GM20000 (cell line): Measurements from ENCODE around the gene CLEC18A.

Source experiments
- DNase-seq: peaks from one replicate; pipeline ENCODE4 v3.0.0; 2012; ENCODE audit warnings: low spot score
- TF ChIP-seq, protein P1 (sequence below): IDR thresholded peaks from 2 replicates; pipeline ENCODE4 v1.5.1; 2012; ENCODE audit warnings: mild to moderate bottlenecking, control low read depth; ENCODE audit errors: extremely low read depth, missing control alignments

The CLEC18A gene

DNA sequence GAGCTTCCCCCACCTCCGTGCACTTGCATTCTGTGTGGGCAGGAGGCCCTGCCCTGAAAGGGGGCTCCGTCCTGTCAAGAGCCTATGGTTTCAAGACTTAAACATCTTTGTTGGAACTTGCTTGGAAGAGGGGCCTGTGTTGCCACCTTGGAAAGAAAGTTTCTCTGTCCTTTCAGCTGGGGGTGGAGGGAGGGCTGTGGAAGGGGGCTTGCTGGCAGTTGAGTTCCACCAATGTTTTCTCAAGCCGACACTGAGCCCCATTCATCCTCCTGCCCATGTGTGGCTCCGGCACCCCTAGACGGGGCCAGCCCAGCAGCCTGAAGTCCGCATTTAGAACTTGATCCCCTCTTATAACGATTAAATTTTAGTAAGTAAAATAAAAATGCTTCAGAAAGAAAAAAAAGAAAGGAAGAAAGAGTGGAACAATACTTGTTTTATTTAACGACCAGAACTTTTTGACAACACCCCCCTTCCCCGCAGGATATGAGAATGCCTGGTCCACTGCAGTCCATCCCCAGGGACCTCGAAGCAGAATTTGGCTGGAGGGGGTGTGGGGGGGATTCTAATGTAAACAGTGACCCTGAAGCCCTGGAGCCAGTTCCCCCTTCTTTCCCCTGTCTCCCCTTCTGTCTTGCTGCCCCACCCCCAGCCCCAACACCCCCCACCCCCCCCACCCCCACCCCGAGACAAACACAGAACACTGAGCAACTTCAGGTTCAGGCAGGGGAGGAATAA, 26.9 kb upstream of the CLEC18A start:
- DNase-seq = no peak

DNA sequence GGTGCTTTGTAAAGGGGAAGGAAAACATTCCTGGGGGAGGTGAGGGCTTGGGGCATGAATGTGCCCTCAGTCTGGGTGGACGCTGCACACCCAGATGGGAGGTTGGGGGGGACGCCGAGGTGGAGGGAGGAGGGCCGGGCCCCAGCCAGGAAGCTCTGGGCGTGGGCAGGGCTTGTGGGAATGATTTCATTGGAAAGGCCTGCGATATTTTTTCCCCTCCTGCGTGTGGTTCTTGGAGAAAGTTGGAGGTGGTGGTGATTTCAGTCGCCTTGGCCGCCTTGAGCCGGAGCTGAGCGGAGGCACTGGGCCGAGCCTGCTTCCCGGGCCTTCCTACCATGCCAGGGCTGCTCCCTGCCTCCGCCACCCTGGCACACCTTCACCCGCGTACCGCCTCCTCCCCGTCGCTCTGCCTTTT, 26.4 kb upstream of the CLEC18A start:
- TF ChIP-seq, protein P1, sequence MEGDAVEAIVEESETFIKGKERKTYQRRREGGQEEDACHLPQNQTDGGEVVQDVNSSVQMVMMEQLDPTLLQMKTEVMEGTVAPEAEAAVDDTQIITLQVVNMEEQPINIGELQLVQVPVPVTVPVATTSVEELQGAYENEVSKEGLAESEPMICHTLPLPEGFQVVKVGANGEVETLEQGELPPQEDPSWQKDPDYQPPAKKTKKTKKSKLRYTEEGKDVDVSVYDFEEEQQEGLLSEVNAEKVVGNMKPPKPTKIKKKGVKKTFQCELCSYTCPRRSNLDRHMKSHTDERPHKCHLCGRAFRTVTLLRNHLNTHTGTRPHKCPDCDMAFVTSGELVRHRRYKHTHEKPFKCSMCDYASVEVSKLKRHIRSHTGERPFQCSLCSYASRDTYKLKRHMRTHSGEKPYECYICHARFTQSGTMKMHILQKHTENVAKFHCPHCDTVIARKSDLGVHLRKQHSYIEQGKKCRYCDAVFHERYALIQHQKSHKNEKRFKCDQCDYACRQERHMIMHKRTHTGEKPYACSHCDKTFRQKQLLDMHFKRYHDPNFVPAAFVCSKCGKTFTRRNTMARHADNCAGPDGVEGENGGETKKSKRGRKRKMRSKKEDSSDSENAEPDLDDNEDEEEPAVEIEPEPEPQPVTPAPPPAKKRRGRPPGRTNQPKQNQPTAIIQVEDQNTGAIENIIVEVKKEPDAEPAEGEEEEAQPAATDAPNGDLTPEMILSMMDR = no peak
- DNase-seq = no peak

More for the DNA sequence above, 26.9 kb upstream of the CLEC18A start:
- TF ChIP-seq, protein P1 = no peak

DNA sequence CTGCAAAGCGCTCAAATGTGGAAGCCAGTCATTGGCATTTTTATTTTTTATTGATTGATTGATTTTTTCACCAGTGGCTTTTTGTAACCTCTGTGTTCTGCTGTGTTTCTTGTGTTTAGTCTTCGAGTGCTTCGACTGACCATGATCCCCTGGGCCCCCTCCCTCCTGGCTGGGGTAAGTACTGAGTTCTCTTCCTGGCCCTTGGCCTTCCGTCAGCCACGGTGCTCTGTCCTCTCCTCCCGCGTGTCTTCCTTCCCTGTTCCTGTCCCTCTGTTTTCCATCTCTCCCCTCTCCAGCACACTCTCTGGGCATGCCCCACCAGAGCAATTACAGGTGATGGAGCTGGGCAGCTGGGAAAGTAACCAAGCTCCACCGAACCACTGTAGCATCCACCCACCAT, 25.8 kb upstream of the CLEC18A start:
- TF ChIP-seq, protein P1 = no peak

DNA sequence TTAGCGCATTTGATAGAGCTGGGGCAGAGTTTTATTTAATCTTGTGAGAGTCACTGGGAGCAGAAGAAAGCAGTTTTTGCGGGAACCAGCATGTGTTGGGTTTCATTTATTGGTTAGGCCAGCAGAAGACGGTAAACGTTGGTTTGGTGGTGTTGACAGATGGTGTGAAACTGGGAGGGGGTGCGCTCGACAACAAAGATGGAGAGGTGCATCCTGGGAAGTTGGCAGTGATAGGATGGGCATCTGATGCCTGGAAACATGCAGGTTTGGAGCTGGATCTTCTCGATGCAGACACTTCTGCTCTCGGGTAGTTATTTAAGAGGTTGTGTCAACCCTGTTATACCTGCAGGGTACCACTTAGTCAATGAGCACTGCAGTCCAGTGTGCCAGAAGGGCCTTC, 24.9 kb upstream of the CLEC18A start:
- TF ChIP-seq, protein P1 = no peak
- DNase-seq = no peak

More for the DNA sequence above, 25.8 kb upstream of the CLEC18A start:
- DNase-seq = no peak

DNA sequence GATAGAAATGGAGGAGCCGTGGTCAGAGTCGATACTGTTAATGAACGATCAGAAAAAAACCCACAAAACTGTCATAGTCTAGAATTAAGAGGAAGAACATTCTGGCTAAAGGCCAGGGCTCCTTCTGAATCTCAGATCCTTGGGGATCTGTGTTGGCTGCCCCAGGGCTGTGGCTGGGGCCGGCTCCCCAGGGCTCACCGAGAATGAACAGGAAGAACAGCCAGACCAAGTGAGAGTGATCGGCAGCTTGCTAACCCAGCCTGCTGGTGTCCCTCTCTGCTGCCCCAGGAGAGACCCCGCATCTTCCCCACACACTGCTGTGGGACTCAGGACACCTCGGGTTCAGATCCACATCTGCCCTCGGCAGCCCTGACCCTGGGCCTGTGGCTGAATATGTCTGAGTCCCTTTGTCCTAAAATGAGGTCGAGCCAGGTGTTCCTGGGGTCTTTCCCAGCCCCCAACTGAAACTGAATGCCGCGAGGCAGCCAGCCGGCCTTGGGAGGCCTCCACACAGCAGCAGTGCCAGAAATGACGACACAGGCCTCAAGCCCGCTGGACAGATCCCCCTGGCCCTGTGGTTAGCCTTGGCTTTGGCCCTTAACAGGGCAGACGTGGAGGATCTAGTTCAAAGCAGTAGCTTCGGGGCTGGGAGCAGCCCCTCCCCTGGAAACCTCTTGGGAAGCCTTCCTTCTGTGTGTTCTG, 23.9 kb upstream of the CLEC18A start:
- no peak for DNase-seq
- TF ChIP-seq, protein P1 = no peak

DNA sequence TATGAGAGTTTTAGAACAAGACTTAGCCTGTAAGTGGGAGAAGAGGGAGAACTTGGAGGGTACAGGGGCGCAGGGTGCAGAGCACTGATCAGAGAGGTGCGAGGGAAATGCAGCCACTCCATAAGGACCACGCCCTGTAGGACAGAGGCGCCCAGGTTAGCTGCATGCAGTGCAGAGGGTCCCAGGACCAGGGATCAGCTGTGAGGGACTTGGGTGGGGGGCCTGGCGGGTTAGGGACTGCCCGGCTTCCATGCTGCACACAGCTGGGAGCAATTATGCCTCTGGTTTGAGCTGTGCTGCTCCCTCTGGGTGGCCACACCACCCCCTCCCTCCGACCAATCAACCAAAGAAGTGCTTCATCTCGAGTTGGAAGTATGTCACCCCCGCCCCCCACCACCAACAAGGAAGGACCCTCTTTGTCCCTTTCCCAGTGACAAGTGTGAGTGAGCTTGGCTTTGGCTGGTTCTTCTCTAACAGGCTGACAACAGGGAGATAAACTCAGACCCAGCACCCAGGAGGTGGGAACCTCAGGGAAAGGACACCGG, 22.2 kb upstream of the CLEC18A start:
- DNase-seq = no peak

More for the DNA sequence above, 22.2 kb upstream of the CLEC18A start:
- TF ChIP-seq, protein P1 = no peak
